H1 (cell line): ENCODE results near the gene GSE1. TPM values are rescaled to one million over a fixed set of nuclear protein-coding genes. Genes with fewer than 3 reads are reported as not detected.

ENCODE experiments used
- CTCF ChIA-PET: fragments of 300-600 bp; sonication (Branson Sonifier 250); formaldehyde crosslinking; loops from one replicate; lab custom pipeline; 2021; ENCODE audit not compliant: partially characterized antibody; lab: Charles Lee
- POLR2A ChIA-PET: fragments of 300-600 bp; sonication (Branson Sonifier 250); formaldehyde crosslinking; loops from one replicate; lab custom pipeline; 2021; ENCODE audit warnings: inconsistent platforms; ENCODE audit not compliant: partially characterized antibody; lab: Charles Lee
- DNase-seq, 2 experiments: peaks; one replicate each; pipeline versions ENCODE4 v3.0.0 to v3.0.0-alpha.2; 2010 to 2022; ENCODE audit warnings: low spot score in 2 of 2, low read depth in 1 of 2, mixed read lengths in 1 of 2
- FAIRE-seq: peaks from 2 replicates; lab custom pipeline; 2011; peaks lifted over from hg19 to GRCh38; lab: Jason Lieb, UNC
- H2AFZ ChIP-seq: 2 replicates; pipeline ENCODE4 v1.8.1; 2012; ENCODE audit warnings: low read length, inconsistent platforms
- H2AK5ac ChIP-seq: 2 replicates; pipeline ENCODE4 v1.6.1; 2013; ENCODE audit warnings: low read depth, low read length
- H2BK120ac ChIP-seq: replicated peaks from 2 replicates; pipeline ENCODE3; 2013; ENCODE audit warnings: low read depth, low read length, inconsistent platforms
- H2BK12ac ChIP-seq: 2 replicates; pipeline ENCODE4 v1.6.1; 2013; ENCODE audit warnings: low read depth, low read length
- H2BK15ac ChIP-seq: 2 replicates; pipeline ENCODE4 v1.6.1; 2013; ENCODE audit warnings: low read length
- H2BK20ac ChIP-seq: 2 replicates; pipeline ENCODE4 v1.6.1; 2013; ENCODE audit warnings: low read length
- H2BK5ac ChIP-seq: 2 replicates; pipeline ENCODE4 v1.6.1; 2013; ENCODE audit warnings: low read depth, low read length
- H3K14ac ChIP-seq: 2 replicates; pipeline ENCODE4 v1.6.1; 2013; ENCODE audit warnings: inconsistent platforms; ENCODE audit not compliant: insufficient read length
- H3K18ac ChIP-seq: 2 replicates; pipeline ENCODE4 v1.6.1; 2013; ENCODE audit warnings: low read length; ENCODE audit errors: extremely low read depth
- H3K23ac ChIP-seq: 2 replicates; pipeline ENCODE4 v1.6.1; 2013; ENCODE audit warnings: inconsistent platforms; ENCODE audit not compliant: insufficient read length
- H3K23me2 ChIP-seq: 2 replicates; pipeline ENCODE4 v1.6.1; 2013; ENCODE audit warnings: low read depth, low read length
- H3K27ac ChIP-seq: 2 replicates; pipeline ENCODE4 v1.6.1; 2011; ENCODE audit warnings: low read depth, low read length, inconsistent platforms
- H3K27me3 ChIP-seq, 4 experiments: replicated peaks in 1 of 4; 1 replicate in 1 of 4; 2 replicates in 3 of 4; pipeline versions ENCODE4 v1.6.1 to v1.8.1; 2011 to 2013; ENCODE audit warnings: low read length in 3 of 4, mild to moderate bottlenecking in 3 of 4, inconsistent platforms in 2 of 4, mixed read lengths in 2 of 4, moderate library complexity in 1 of 4; ENCODE audit not compliant: control insufficient read depth in 3 of 4, insufficient read depth in 3 of 4; ENCODE audit errors: extremely low read depth in 1 of 4
- H3K36me3 ChIP-seq, 4 experiments: 2 replicates each; pipeline versions ENCODE4 v1.6.1 to v1.8.1; 2011 to 2013; ENCODE audit warnings: mild to moderate bottlenecking in 4 of 4, low read length in 3 of 4, moderate library complexity in 2 of 4, control low read depth in 1 of 4, inconsistent platforms in 1 of 4; ENCODE audit not compliant: insufficient read depth in 4 of 4, control insufficient read depth in 2 of 4
- H3K4ac ChIP-seq: replicated peaks from 2 replicates; pipeline ENCODE3; 2013; ENCODE audit warnings: low read length, low read depth, mixed read lengths, inconsistent platforms; ENCODE audit not compliant: insufficient read length
- H3K4me1 ChIP-seq, 4 experiments: replicated peaks in 1 of 4; 1 replicate in 1 of 4; 2 replicates in 3 of 4; pipeline versions ENCODE4 v1.6.1 to v1.8.1; 2011 to 2013; ENCODE audit warnings: low read length in 3 of 4, inconsistent platforms in 2 of 4, mixed read lengths in 1 of 4; ENCODE audit not compliant: insufficient read depth in 4 of 4, control insufficient read depth in 3 of 4
- H3K4me2 ChIP-seq, 2 experiments: 2 replicates each; pipeline versions ENCODE4 v1.6.1 to v1.8.1; 2011 to 2013; ENCODE audit warnings: low read depth in 2 of 2, low read length in 2 of 2, control low read depth in 1 of 2, inconsistent platforms in 1 of 2, mild to moderate bottlenecking in 1 of 2; ENCODE audit not compliant: insufficient read depth in 1 of 2
- H3K4me3 ChIP-seq, 4 experiments: fragments of 200-600, 300-600 bp in 1 of 4; sonication (generic), shearing (Covaris generic), sonication (Bioruptor Twin) in 1 of 4; 2 replicates each; pipeline versions ENCODE4 v1.5.1 to v1.8.1; 2011 to 2016; ENCODE audit warnings: low read length in 4 of 4, low read depth in 3 of 4, control low read depth in 2 of 4, inconsistent platforms in 2 of 4, mild to moderate bottlenecking in 2 of 4, mixed read lengths in 1 of 4, moderate library complexity in 1 of 4; ENCODE audit not compliant: insufficient read depth in 2 of 4; ENCODE audit errors: extremely low read depth in 1 of 4
- H3K56ac ChIP-seq: replicated peaks from 2 replicates; pipeline ENCODE3; 2013; ENCODE audit warnings: low read depth, mild to moderate bottlenecking, mixed read lengths, low read length, inconsistent platforms; ENCODE audit not compliant: insufficient read length
- H3K79me1 ChIP-seq: 2 replicates; pipeline ENCODE4 v1.6.1; 2013; ENCODE audit warnings: low read depth, low read length, control low read depth
- H3K79me2 ChIP-seq, 2 experiments: 2 replicates each; pipeline versions ENCODE4 v1.6.1 to v1.8.1; 2012 to 2013; ENCODE audit warnings: low read length in 2 of 2, mild to moderate bottlenecking in 2 of 2, inconsistent platforms in 1 of 2; ENCODE audit not compliant: insufficient read depth in 2 of 2, control insufficient read depth in 1 of 2
- H3K9ac ChIP-seq, 4 experiments: replicated peaks in 1 of 4; 1 replicate in 1 of 4; 2 replicates in 3 of 4; pipeline versions ENCODE4 v1.6.1 to v1.8.1; 2011 to 2013; ENCODE audit warnings: low read depth in 3 of 4, low read length in 3 of 4, control low read depth in 2 of 4, mild to moderate bottlenecking in 2 of 4, moderate library complexity in 2 of 4, inconsistent platforms in 1 of 4; ENCODE audit errors: extremely low read depth in 1 of 4
- H3K9me3 ChIP-seq, 2 experiments: 2 replicates each; pipeline versions ENCODE4 v1.6.1 to v1.8.1; 2012 to 2013; ENCODE audit warnings: mild to moderate bottlenecking in 2 of 2, moderate library complexity in 2 of 2, control low read depth in 1 of 2, inconsistent platforms in 1 of 2, low read depth in 1 of 2, low read length in 1 of 2, mixed read lengths in 1 of 2; ENCODE audit not compliant: insufficient read depth in 2 of 2
- H4K20me1 ChIP-seq, 2 experiments: replicated peaks in 1 of 2; 2 replicates each; pipeline versions ENCODE3 to v1.8.1; 2011 to 2013; ENCODE audit warnings: inconsistent platforms in 2 of 2, low read length in 2 of 2, mild to moderate bottlenecking in 1 of 2; ENCODE audit not compliant: insufficient read depth in 2 of 2, control insufficient read depth in 1 of 2
- H4K5ac ChIP-seq: 2 replicates; pipeline ENCODE4 v1.6.1; 2013; ENCODE audit warnings: low read length, low read depth, mixed read lengths, inconsistent platforms; ENCODE audit not compliant: insufficient read length
- H4K8ac ChIP-seq: 2 replicates; pipeline ENCODE4 v1.8.0; 2013; ENCODE audit warnings: mild to moderate bottlenecking, moderate library complexity, low read length, inconsistent platforms; ENCODE audit not compliant: insufficient read depth; ENCODE audit errors: extremely low read depth
- H4K91ac ChIP-seq: replicated peaks from 2 replicates; pipeline ENCODE3; 2013; ENCODE audit warnings: low read length, mixed read lengths, inconsistent platforms; ENCODE audit not compliant: insufficient read length
- ATF3 ChIP-seq: IDR thresholded peaks from 2 replicates; pipeline ENCODE4 v1.6.1; 2011; ENCODE audit warnings: low read depth, mild to moderate bottlenecking, low read length; ENCODE audit not compliant: insufficient read depth
- BCL11A ChIP-seq, 2 experiments: IDR thresholded peaks; one replicate each; pipeline ENCODE4 v1.6.1; 2011; ENCODE audit warnings: low read depth in 2 of 2, low read length in 2 of 2, mild to moderate bottlenecking in 2 of 2
- CTBP2 ChIP-seq: IDR thresholded peaks from 2 replicates; pipeline ENCODE4 v1.7.0; 2011; ENCODE audit warnings: borderline replicate concordance, mild to moderate bottlenecking, moderate library complexity, mixed read lengths, low read length; ENCODE audit not compliant: insufficient read depth, insufficient read length
- EZH2 ChIP-seq: fragments of 200-600 bp; sonication (generic); IDR thresholded peaks from 2 replicates; pipeline ENCODE4 v1.7.1; 2012; ENCODE audit warnings: low read depth, mild to moderate bottlenecking, moderate library complexity, low read length, inconsistent platforms; ENCODE audit not compliant: severe bottlenecking
- FOSL1 ChIP-seq: IDR thresholded peaks from 2 replicates; pipeline ENCODE4 v1.6.1; 2011; ENCODE audit warnings: mild to moderate bottlenecking, low read depth, low read length, moderate library complexity; ENCODE audit not compliant: insufficient read depth
- GABPA ChIP-seq: IDR thresholded peaks from 2 replicates; pipeline ENCODE4 v1.6.1; 2011; ENCODE audit warnings: mild to moderate bottlenecking, low read length, moderate library complexity, borderline replicate concordance; ENCODE audit not compliant: insufficient read depth
- KDM1A ChIP-seq: fragments of 200-600, 300-600 bp; sonication (generic); IDR thresholded peaks from 2 replicates; pipeline ENCODE4 v1.7.1; 2016; ENCODE audit warnings: mild to moderate bottlenecking, low read length, borderline replicate concordance
- RAD21 ChIP-seq, 2 experiments: IDR thresholded peaks in 1 of 2; conservative IDR thresholded peaks in 1 of 2; 2 replicates each; pipeline ENCODE4 v1.6.1; 2011; ENCODE audit warnings: low read depth in 2 of 2, low read length in 2 of 2, improper control_type of control experiment in 1 of 2, inconsistent platforms in 1 of 2, mild to moderate bottlenecking in 1 of 2, moderate library complexity in 1 of 2
- SIRT6 ChIP-seq: IDR thresholded peaks from one replicate; pipeline ENCODE4 v1.7.1; 2012; ENCODE audit warnings: low read length, inconsistent platforms
- USF2 ChIP-seq: IDR thresholded peaks from 2 replicates; pipeline ENCODE4 v1.6.1; 2011; ENCODE audit warnings: low read length, improper control_type of control experiment
- WGBS, 2 experiments: shearing (Covaris generic) in 1 of 2; methylation state at CpG; one replicate each; pipeline versions ENCODE4 v1.1.6 to v1.1.7; 2013 to 2015; ENCODE audit warnings: low lambda C conversion rate in 2 of 2, mixed read lengths in 2 of 2, inconsistent platforms in 1 of 2, low coverage in 1 of 2, missing lambda C conversion rate in 1 of 2; ENCODE audit not compliant: insufficient replicate concordance in 2 of 2, insufficient coverage in 1 of 2, insufficient read length in 1 of 2; ENCODE audit errors: extremely low coverage in 1 of 2, missing lambda C conversion rate in 1 of 2; 5-methylcytosine and 5-hydroxymethylcytosine counted together
- polyA plus RNA-seq, 7 experiments: library from polyadenylated mRNA; depleted of rRNA in 3 of 7; stranded (reverse) in 5 of 7; unstranded in 2 of 7; fragments of >200 nt in 5 of 7; fragments of 200-250 nt in 2 of 7; gene quantifications; 1 replicate in 5 of 7; 2 replicates in 1 of 7; 4 replicates in 1 of 7; pipeline versions ENCODE4 v1.2.1 to v1.2.3, GENCODE V29; 2011 to 2013; ENCODE audit warnings: missing spikeins in 2 of 7, mixed read lengths in 2 of 7
- total RNA-seq: library from RNA; stranded (reverse); fragmentation: NEBNext Ultra II Directional; extraction: Animal tissue kit (Norgen Biotek cat#: 25700); gene quantifications from 2 replicates; pipeline ENCODE4 v1.2.1, GENCODE V29; 2021

Gene GSE1
- total and polyA plus RNA-seq, 2 of the 8 experiments (the other 6 are each of a cell fraction or from before 2014, with no cell fraction given) = 26.0 to 65.6 TPM

GRCh38 chr16:85641305-85641704, 28.2 kb downstream of the GSE1 start:
- no peak overlapping the region for H2BK120ac ChIP-seq
- H2AFZ ChIP-seq = no peak overlapping the region
- H4K8ac ChIP-seq = no peak overlapping the region; the same call in 1 of the 2 replicates
- H3K36me3 ChIP-seq = peaks cover 0 to 7% (median 3%) of the 10 kb centered on the region in 4 experiments; a peak in 3 of 8 replicates
- peaks cover 41 to 58% of the 10 kb centered on the region in 2 experiments for H4K20me1 ChIP-seq
- DNase-seq = no peak
- H3K79me2 ChIP-seq = peaks cover 0 to 90% of the 10 kb centered on the region in 2 experiments; a peak in 3 of 4 replicates
- 81% methylated on average over 19 of the region's 24 CpGs; no CpG with 5 or more reads in 1 of the 2 experiments for WGBS, 2 experiments
- no peak overlapping the region for H3K4ac ChIP-seq
- no peak overlapping the region for H3K27ac ChIP-seq
- no peak overlapping the region for H4K5ac ChIP-seq
- peaks cover 19% of the 10 kb centered on the region for H3K79me1 ChIP-seq
- H3K23me2 ChIP-seq = no peaks in the 10 kb centered on the region
- H3K27me3 ChIP-seq = no peaks in the 10 kb centered on the region
- ChIA-PET POLR2A (interaction anchor here (1.1 kb wide), 1 partner anchor 13 kb away, joined by 3 read pairs; no protein-coding TSS in a partner anchor), CTCF (interaction anchor here (1.0 to 2.3 kb wide), 5 partner anchors 9 to 220 kb away, joined by 3 to 6 read pairs (median 3); no protein-coding TSS in a partner anchor)
- H2BK5ac ChIP-seq = no peak overlapping the region
- H3K18ac ChIP-seq = no peak overlapping the region
- no peak overlapping the region for H2BK15ac ChIP-seq
- no peak overlapping the region for H3K14ac ChIP-seq
- H3K56ac ChIP-seq = no peak overlapping the region
- H3K4me2 ChIP-seq = no peak overlapping the region
- no peak overlapping the region for H2AK5ac ChIP-seq
- no peak overlapping the region for H3K9ac ChIP-seq
- no peak for FAIRE-seq
- H4K91ac ChIP-seq = no peak overlapping the region
- no peak overlapping the region for H3K23ac ChIP-seq
- H3K4me1 ChIP-seq = peaks cover 0 to 5% (median 0%) of the 10 kb centered on the region in 4 experiments; a peak in 4 of 7 replicates
- no peak overlapping the region for H2BK12ac ChIP-seq
- H3K9me3 ChIP-seq = no peaks in the 10 kb centered on the region
- no peak overlapping the region for H3K4me3 ChIP-seq
- H2BK20ac ChIP-seq = no peak overlapping the region
- TF ChIP-seq CTBP2 (no peak), RAD21 (IDR thresholded peaks at IDR 0.05 in 1 of 2, conservative IDR thresholded peaks at IDR 0.05 in 1 of 2; ENCODE audit: low read depth in 2 of 2, low read length in 2 of 2) (no peak), KDM1A (no peak), FOSL1 (no peak), EZH2 (no peak), BCL11A (IDR thresholded peaks at IDR 0.05; ENCODE audit: low read depth in 2 of 2, low read length in 2 of 2) (no peak), SIRT6 (no peak), ATF3 (no peak), USF2 (no peak), GABPA (no peak)
